HG03135 (cell line): ENCODE measurements around the gene FOXO6.
"Not testable (repeated sequence)": the region's sequence is repeated elsewhere in the genome, so short reads cannot be mapped to it uniquely, and the experiment has no call there.

Experiments
- ATAC-seq: cut with Tn5 transposase; IDR thresholded peaks from one replicate; pipeline ENCODE4 v1.9.1; 2021; ENCODE audit warnings: mild to moderate bottlenecking, moderate library complexity; ENCODE audit not compliant: unreplicated experiment

The FOXO6 gene

DNA sequence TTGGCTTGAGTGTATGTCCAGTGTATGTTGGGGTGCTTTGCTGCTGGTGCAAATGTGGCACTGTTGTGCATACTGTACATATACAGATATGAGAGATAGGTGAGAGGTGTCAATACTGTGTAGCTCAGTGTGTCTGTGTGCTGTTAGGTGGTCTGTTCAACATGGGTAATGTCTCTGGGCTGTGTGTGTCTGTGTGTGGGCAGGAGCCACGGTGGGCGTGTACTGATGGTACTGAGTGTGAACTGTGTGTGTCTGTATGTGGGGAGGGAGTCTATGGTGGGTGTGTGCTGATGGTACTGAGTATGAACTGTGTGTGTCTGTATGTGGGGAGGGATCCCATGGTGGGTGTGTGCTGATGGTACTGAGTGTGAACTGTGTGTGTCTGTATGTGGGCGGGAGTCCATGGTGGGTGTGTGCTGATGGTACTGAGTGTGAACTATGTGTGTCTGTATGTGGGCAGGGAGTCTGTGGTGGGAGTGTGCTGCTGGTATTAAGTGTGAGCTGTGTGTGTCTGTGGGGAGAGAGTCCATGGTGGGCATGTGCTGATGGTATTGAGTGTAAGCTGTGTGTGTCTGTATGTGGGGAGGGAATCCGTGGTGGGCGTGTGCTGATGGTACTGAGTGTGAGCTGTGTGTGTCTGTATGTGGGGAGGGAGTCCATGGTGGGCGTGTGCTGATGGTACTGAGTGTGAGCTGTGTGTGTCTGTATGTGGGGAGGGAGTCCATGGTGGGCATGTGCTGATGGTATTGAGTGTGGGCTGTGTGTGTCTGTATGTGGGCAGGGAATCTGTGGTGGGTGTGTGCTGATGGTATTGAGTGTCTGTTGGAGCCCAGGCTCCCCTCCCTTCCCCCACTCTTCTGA is 32.2 kb upstream of the FOXO6 start:
- ATAC-seq, result no peak

DNA sequence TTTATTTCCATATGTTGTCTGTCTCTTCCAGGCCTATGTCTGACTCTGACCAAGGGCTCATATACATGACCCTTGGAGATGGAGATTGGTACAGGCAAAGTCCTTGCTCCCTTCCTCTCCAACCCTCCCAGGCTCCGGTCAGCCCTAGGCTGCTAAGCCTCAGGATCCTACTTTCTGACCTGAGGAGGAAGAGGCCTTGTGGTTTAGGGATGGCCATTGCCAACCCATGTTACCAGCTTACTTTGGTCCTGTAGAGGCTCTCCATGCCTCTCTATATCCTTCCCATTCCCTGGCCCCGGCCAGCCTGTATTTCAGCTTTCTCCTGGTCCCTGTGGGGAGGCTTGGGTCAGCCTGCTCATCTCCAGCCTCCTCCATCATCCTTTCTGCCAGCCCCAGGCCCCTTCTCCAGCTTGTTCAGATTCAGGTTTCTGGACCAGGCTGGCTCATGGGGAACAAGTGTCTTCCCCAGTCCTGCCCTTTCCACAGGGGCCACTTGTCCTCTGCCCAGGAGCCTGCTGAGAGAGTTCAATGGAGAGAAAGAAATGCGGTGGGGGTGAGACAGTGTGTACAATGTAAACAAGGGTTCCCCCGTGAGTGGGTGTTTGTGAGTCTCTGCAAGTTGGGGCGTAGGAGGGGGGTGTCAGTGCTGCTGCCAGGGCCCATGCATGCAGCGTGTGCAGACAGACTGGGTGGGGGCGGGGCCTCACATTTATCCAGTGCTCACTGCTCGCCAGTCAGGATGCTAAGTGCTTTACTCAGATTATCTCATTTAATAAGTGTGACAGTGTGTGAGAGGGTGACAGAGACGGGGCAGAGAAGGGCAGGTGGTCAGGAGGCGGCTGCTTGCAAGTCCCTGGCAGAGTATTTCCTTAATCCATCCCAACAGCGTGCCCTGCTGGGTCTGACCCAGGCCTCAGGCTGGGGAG is 31.3 kb upstream of the FOXO6 start:
- ATAC-seq, result no peak

DNA sequence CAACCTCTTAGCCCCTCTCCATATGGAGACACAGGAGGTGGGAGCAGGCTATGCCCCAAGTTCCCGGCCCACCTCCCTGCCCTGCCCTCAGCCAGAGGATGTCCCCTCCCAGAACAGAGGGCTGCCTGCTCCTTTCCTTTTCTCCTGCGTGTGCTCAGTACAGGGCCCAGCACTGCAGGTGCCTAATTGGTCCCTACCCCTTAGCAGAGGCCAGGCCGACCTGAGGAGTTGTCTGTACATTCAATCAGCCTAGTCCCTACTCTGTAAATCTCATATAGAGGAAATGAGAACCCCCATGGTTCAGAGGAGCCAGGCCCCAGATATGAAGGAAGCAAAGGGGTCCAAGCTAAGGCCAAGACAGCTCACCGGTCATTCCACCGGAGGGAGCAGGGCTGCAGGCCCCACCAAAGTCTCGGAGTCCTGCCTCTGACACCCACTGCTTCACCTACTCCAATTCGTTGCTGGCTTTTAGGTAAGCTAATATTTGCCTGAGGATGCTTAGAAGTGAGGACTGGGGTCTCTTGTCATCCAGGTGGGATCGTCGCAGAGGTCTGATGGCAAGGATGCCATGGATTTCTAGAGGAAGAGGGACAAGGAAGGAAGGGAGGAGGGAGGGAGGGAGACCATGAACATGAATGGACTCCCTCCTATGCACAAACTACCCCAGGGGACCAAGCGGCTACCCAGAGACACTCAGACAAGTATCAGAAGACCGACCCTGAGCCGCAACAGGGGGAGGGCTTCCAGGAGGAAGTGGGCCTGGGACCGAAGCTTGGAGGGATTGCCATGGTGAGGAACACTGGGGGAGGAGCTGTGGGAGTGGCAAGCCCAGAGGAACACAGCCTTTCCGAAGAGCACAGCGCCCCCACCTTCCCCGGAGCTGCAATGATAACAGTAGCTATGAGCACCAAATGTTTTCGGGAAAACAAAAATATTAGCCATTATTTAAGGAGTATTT is 30.4 kb upstream of the FOXO6 start:
- no peak for ATAC-seq

DNA sequence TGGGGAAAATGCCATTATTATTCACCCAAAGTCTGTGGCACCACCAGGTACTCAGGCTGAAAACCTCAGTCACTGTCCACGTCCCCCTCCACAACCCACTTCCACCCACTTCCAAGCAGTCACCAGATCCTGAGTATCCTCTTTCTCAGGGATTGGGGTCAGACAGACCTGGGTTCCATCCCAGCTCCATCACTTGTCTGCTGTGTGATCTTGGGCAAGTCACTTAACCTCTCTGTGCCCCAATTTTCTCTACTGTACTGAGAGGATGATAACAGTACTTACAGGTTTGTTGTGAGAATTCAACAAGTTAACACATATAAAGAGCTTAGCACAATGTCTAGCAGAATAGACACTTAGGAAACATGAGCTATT is 29.7 kb upstream of the FOXO6 start:
- no peak for ATAC-seq

DNA sequence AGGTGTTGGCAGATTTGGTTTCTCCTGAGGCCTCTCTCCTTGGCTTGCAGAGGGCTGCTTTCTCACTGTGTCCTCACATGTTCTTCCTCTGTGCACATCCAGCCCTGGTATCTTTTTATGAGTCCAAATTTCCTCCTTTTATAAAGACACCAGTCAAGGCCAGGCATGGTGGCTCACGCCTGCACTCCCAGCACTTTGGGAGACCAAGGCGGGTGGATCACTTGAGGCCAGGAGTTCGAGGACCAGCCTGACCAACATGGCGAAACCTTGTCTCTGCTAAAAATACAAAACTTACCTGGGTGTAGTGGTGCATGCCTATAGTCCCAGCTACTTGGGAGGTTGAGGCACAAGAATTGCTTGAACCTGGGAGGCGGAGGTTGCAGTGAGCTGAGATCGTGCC is 29.1 kb upstream of the FOXO6 start:
- not testable (repeated sequence) for ATAC-seq

DNA sequence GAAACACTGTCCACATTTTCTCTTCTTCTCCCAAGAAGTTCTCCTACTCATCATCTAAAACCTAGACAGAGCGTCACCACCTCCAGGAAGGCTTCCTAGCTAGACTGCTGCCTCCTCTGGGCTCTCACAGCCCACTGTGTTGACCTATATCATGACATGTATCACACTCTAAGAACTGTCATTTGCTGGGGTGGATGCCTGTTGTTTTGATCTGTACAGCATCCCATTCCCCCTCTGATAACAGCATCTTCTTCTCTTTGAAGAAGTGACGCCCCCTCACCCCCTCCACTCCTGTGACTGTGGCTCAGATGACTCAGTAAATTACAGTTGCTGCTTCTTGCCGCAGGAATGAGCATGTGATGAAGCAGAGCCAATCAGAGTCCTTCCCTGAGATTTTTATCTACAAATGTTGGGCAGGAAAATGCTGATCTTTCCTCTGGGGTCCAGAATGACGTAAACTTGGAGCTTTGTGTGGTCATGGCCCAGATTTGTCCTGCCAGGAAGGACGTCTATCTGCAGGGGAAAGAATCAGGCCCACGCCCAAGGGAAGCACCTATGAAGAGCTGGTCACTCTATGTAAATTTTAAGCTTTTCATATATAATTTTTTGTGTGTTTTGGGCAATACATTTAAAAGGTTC is 28.0 kb upstream of the FOXO6 start:
- no peak for ATAC-seq

DNA sequence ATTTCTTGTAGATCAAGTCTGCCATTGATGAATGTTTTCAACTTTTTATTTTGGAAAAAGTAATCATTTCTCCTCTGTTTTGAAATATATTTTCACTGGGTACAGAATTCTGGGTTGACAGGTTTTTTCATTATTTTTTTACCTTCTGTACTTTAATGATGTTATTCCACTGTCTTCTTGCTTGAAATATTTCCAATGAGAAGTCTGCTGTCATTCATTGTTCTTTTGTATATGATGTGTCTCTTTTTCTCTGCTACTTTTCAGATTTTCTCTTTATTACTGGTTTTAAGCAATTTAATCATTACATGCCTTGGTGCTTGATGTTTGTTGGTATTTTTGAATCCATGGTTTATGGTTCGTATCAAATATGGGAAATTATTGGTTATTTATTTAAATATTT is 22.4 kb upstream of the FOXO6 start:
- no peak for ATAC-seq

DNA sequence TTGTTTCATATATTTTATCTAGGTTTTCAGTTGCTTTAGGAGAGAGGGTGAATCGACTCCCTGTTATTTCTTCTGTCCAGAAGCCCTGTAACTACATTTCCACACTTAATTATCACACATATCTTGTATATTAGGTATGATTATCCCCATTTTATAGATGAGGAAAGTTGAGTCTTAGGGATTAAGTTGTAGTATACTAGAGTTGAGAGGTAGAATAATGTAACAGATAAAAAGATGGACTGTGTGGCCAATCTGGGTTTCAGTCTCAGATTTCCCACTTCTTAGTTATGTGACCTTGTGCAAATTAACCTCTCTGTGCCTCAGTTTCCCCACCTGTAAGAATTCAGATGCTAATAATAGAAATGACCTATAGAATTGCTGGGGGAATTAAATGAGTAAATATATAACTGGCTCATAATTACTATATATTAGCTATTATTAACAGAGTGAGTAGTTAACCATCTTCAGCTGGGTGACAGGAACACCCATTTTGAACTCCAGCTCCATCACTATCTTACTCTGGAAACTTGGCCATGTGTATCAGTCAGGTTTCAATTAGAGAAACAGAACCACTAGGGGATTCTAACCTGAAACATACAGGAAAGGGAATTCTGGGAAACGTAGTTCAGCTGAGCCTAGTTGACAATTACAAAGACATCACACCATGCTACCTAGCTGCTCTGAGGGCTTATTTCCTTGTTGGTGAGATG is 20.4 kb upstream of the FOXO6 start:
- no peak for ATAC-seq

DNA sequence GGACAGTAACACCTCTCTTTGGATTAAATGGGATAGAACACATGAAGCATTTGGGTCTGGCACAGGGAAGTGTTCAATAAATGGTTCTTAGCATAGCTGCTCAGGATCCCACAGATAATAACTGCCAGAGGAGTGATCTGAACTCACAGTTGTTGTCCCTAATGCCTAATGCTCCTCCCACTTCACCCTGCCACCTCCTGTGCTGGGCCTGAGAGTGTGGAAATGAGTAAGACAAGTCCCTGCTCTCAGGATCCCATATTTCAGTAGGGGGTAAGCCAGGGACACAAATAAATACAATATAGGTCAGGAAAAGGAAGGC is 19.9 kb upstream of the FOXO6 start:
- no peak for ATAC-seq

DNA sequence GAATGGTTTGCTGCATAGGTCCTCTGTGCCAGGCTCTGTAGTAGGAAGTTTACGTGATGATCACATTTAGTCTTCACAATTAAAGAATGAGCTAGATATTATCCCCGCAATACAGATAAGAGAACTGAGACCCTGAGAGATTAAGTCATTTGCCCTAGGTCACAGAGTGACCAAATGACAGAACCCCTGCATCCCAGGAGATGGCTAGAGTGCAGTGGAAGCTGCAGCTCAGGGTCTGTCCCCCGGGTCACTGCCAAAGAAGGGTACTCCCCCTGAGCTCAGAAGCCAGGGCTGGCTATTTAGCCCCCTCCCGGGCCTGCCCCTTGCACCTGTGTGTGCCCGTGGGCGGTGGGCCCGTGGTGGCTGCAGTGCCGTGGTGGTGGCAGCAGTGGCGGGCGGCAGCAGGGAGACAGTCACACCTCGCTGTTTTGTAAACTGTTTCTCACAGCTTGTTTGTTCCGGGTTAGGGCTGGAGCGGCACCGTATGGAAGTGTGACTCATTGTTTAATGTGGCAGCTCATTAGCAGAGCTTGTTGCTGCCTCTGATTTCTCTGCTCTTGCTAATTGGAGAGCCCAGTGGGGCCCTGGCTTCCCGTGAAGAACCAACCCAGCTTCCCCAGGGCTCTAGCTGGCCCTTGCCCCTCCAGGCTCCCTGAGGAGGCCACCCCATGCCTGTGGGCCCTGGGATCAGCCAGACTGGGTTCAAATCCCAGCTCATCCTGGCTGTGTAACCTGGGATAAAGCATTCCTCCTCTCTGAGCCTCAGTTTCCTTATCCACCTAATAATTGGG is 19.3 kb upstream of the FOXO6 start:
- no peak for ATAC-seq

DNA sequence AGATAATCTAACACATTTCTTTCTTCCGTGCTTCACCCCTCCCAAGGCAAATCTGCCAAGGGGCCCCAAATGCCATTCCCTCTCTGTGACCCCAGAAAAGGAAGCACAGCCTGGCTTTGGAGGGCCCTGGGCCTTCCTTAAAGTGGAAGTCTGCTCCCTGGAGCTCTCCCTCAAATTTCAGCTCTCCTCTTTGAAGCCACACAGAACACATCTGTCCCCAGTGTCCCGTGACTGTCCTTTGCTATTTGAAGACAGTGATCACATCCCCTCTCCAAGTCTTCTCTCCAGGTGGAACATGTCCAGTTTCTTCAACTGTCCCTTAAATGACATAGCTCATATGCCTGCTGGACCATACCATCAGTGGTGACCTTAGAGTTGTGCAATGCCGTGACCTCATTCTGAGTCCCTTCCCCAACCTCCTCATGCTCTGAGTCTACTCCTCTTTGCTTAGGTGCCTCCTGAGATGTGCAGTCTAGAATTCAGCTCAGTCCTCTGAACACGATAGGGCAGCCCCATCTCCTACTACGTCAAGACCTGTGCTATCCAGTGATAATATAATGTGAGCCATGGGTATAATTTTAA is 18.4 kb upstream of the FOXO6 start:
- ATAC-seq, result no peak

DNA sequence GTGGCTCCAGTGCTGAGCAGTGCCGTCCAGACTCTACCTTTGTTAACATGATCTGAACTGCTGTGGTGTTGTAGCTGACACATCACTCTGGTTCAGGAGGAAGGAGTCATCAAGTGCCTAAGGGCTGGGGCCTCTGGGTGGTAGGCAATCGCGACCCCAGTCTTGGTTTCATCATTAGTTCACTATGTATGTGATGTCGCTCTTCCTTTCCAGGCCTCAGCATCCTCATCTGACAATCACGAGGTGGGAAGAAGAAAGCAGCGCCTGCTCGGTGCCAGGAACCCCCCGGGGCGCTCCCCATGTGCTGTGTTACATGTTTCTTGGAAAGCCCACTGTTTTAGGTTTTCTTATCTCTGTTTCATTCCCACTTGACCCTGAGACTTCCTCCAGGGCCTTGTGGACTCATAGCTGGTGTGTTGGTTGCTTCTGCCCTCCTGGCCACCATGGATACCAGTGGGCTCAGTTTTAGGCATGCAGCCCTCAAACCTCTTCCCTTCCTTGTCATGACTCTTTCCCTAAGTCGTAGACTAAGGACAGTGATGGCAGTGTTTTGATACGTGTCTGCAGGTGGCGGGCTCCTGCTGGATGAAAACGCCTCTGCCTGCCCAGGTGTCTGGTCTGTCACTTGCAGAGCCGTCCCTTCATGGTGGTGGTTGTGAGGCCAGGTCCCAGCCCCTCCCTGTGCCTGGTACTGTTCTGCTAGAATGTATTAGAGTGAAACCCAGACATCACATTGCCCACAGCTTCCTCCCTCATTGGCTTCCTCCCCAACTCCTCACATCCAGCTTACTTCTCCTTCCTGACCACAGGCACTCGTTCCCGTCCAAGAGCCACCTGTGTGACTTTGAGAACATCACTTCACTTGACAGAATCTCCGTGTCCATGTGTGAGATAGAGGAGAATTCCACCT is 17.2 kb upstream of the FOXO6 start:
- no peak for ATAC-seq

DNA sequence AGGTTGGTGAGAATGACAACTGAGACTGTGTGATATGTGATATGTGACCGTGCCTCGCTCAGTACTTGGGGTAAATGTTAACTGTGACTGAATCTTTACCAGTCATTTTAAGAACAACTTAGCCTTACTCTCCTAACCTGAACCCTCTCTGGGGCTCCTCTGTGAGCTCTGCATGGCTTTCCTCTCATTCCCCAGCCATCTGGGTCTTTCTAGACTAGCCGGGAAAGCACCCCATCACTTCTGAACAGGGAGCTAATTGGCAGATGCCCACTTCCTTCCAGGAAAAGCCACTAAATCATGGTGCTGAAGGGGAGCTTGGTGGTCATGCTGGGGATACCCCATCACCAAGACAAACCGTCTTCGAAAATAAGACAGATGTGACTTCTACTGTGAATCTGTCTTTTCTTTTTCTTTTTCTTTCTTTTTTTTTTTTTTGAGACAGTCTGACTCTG is 16.5 kb upstream of the FOXO6 start:
- ATAC-seq, result no peak

DNA sequence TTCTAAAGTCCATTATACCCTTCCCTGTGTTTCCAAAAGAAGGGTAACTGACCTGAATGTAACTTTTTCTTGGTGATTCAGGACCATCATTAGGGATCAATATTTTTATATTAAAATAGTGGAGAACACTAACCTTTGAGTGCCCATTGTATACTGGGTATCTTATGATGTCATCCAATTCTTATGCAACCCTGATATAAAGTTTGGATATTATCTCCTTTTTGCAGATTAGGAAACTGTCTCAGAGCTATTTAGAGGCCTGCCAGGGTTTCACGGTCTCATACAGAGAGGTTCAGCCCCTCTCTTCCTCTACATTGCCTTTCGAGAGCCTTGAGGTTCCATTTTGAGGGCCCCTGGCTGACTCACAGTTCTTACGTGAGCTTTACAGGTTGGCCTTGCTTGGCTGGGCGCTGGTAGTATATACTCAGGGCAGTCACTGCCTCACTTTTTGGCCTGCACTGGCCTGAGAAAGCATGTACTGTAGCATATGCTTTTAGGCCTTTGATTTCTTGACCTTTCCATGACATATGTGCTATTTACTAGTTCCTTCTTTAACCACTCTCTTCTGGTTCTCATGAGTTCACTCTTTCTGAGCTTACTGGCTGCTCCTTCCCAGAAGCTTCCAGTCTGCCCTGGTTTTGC is 15.7 kb upstream of the FOXO6 start:
- no peak for ATAC-seq

DNA sequence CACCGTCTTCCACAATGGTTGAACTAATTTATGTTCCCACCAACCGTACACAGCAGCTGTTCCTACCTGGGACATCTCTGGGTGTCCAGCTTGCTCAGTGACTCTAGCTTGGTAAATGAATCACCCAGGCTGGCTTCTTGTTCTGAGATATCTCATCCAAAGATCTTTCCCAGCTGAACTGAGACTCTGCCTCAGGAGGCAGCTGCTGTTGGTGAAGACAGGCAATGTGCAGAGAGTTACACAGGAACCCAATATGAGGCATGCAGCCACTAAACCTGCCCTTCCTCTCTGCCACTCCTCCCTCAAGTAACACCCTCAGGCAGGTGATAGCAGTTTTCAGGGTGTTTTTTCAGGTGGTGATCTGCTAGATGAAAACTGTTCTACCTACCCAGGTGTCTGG is 14.0 kb upstream of the FOXO6 start:
- no peak for ATAC-seq

DNA sequence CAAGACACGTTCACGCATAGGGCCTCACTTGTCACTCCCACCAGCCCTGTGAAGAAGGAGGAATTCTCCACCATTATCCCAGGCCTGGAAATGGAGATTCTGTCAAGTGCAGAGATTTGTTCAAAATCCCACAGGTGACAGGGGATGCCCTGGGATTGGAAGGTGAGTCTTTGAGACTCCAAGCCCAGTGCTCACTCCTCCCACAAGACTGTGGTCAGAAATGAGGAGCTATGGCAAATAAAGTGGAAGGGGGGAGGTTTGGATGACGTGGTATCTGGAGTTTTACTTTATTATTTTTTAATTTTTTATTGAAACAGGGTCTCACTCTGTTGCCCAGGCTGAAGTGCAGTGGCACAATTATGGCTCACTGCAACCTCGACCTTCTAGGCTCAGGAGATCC is 12.8 kb upstream of the FOXO6 start:
- no peak for ATAC-seq

DNA sequence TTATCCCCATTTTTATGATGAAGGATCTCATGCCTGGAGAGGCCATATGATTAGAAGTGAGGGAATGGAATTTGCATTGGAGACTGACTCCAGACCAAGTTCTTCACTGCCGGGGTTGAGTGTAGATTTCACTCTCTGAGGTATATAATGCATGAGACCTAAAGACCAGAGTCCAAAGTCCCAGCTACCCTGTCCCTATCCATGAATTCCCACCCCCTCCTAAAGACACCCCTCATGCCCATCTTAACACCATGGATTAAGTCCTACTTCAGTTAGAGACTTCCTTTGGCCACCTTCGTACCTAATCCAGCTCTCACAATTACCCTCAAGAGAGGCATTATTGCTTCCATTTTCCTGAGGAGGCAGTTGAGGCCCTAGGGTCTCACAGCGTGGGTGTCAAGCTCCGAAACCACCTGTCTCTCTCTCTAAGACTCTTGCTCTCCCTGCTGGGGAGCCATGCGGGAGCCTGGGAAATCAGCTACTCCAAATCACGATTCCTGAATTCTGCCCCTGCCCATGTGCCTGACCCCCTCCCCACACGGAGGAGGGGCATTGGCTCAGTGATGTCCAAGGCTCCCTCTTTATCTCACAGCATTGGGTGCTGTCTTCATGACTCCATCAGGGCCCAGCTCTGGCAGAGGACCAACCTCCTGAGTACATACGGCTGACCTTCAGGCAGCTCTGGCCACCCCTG is 11.7 kb upstream of the FOXO6 start:
- ATAC-seq, result no peak
